NB4 (cell line): Measurements from ENCODE around the gene SMCP.

ENCODE experiments used
- DNase-seq: peaks from one replicate; pipeline ENCODE4 v3.0.0; 2010; ENCODE audit warnings: low read depth
- H3K4me3 ChIP-seq: one replicate; pipeline ENCODE4 v1.5.1; 2011; ENCODE audit warnings: mild to moderate bottlenecking, low read depth, low read length, moderate library complexity
- CTCF ChIP-seq: IDR thresholded peaks from one replicate; pipeline ENCODE4 v1.5.1; 2012; ENCODE audit warnings: low read depth, low read length
- MAX ChIP-seq: IDR thresholded peaks from 2 replicates; pipeline ENCODE4 v1.6.1; 2011; ENCODE audit warnings: low read depth, low read length
- MYC ChIP-seq: IDR thresholded peaks from 2 replicates; pipeline ENCODE4 v1.6.1; 2011; ENCODE audit warnings: low read depth, low read length
- POLR2A ChIP-seq: IDR thresholded peaks from 2 replicates; pipeline ENCODE4 v1.6.1; 2011; ENCODE audit warnings: mild to moderate bottlenecking; ENCODE audit not compliant: insufficient read length; ENCODE audit errors: extremely low read depth

The SMCP gene

GRCh38 chr1:152870831-152871730 is 7.0 kb upstream of the SMCP start:
- no peak overlapping the region for H3K4me3 ChIP-seq
- no peak for TF ChIP-seq POLR2A
- peak; percentile 43 for TF ChIP-seq CTCF
- TF ChIP-seq MAX = no peak
- TF ChIP-seq MYC = no peak
- DNase-seq = peak; percentile 42

GRCh38 chr1:152871731-152872126 is 6.4 kb upstream of the SMCP start:
- H3K4me3 ChIP-seq = no peak overlapping the region
- no peak for DNase-seq
- TF ChIP-seq MYC = no peak
- no peak for TF ChIP-seq CTCF
- TF ChIP-seq POLR2A = no peak
- no peak for TF ChIP-seq MAX

GRCh38 chr1:152873495-152873894 is 4.6 kb upstream of the SMCP start:
- TF ChIP-seq CTCF = no peak
- no peak overlapping the region for H3K4me3 ChIP-seq
- DNase-seq = no peak

GRCh38 chr1:152876827-152877226 is 1.3 kb upstream of the SMCP start:
- TF ChIP-seq POLR2A (no peak), MAX (no peak), MYC (no peak), CTCF (no peak)
- no peak for DNase-seq
- H3K4me3 ChIP-seq = no peak overlapping the region

GRCh38 chr1:152879559-152880198 is 1.6 kb downstream of the SMCP start:
- no peak for TF ChIP-seq MAX
- no peak for TF ChIP-seq MYC
- no peak for TF ChIP-seq CTCF
- TF ChIP-seq POLR2A = no peak
- no peak for DNase-seq
- H3K4me3 ChIP-seq = no peak overlapping the region

GRCh38 chr1:152880316-152880715 is 2.2 kb downstream of the SMCP start:
- no peak overlapping the region for H3K4me3 ChIP-seq
- no peak for TF ChIP-seq CTCF
- TF ChIP-seq MAX = no peak
- TF ChIP-seq MYC = no peak
- TF ChIP-seq POLR2A = no peak
- no peak for DNase-seq
